Measurements from ENCODE around the gene WDR17.

GRCh38 chr4:176064539-176064938, 1.1 kb upstream of the WDR17 start:
- TF ChIP-seq EZH2 (IDR thresholded peaks at IDR 0.05; ENCODE audit: low read length, missing control alignments): no peak
- no peak for TF ChIP-seq CTCF (conservative IDR thresholded peaks at IDR 0.05 in 1 of 2, IDR thresholded peaks at IDR 0.05 in 1 of 2; ENCODE audit: low read depth in 1 of 2, low read length in 2 of 2)
